SK-N-SH treated with all-trans-retinoic acid at 6 μM for 48 hours (cell line): ENCODE measurements around the gene TESMIN.

ENCODE experiments used
- ATAC-seq: fragments of 200-7000 bp; cut with Tn5 transposase; 3 replicates; pipeline ENCODE4 v1.9.1; 2020; ENCODE audit warnings: mild to moderate bottlenecking, moderate library complexity
- ARNTL ChIP-seq: fragments of 450-650 bp; formaldehyde crosslinking; IDR thresholded peaks from 2 replicates; pipeline ENCODE4 v1.5.0; 2020; ENCODE audit warnings: low read depth, mild to moderate bottlenecking, moderate library complexity, borderline replicate concordance
- CREB5 ChIP-seq: fragments of 250-450 bp; sonication (Bioruptor Pico); IDR thresholded peaks from 2 replicates; pipeline ENCODE4 v1.5.1; 2020; ENCODE audit warnings: low read depth, mild to moderate bottlenecking, moderate library complexity
- CSDC2 ChIP-seq: fragments of 250-450 bp; sonication (Bioruptor Pico); IDR thresholded peaks from 2 replicates; pipeline ENCODE4 v1.5.0; 2020; ENCODE audit warnings: mild to moderate bottlenecking, moderate library complexity
- CSRNP3 ChIP-seq: fragments of 250-450 bp; sonication (Bioruptor Pico); IDR thresholded peaks from 2 replicates; pipeline ENCODE4 v1.5.1; 2021; ENCODE audit warnings: mild to moderate bottlenecking, moderate library complexity
- ESRRG ChIP-seq: fragments of 250-450 bp; sonication (Bioruptor Pico); IDR thresholded peaks from 2 replicates; pipeline ENCODE4 v1.6.1; 2021; ENCODE audit warnings: mild to moderate bottlenecking
- ISL1 ChIP-seq: fragments of 250-450 bp; sonication (Bioruptor Pico); IDR thresholded peaks from 2 replicates; pipeline ENCODE4 v2.1.2; 2022; ENCODE audit warnings: mild to moderate bottlenecking, moderate library complexity
- OSR1 ChIP-seq: fragments of 250-450 bp; sonication (Bioruptor Pico); IDR thresholded peaks from 2 replicates; pipeline ENCODE4 v1.8.0; 2022; ENCODE audit warnings: moderate library complexity, mild to moderate bottlenecking, inconsistent platforms
- RARB ChIP-seq: fragments of 250-450 bp; sonication (Bioruptor Pico); IDR thresholded peaks from 2 replicates; pipeline ENCODE4 v1.8.0; 2021; ENCODE audit warnings: mild to moderate bottlenecking, moderate library complexity
- TCF4 ChIP-seq: fragments of 250-450 bp; sonication (Bioruptor Pico); IDR thresholded peaks from 2 replicates; pipeline ENCODE4 v1.8.0; 2021; ENCODE audit warnings: mild to moderate bottlenecking, moderate library complexity, borderline replicate concordance
- TOX ChIP-seq: fragments of 250-450 bp; sonication (Bioruptor Pico); IDR thresholded peaks from 2 replicates; pipeline ENCODE4 v1.8.0; 2021; ENCODE audit warnings: mild to moderate bottlenecking, moderate library complexity, borderline replicate concordance
- TSHZ2 ChIP-seq: fragments of 250-450 bp; sonication (Bioruptor Pico); IDR thresholded peaks from 2 replicates; pipeline ENCODE4 v1.5.0; 2020; ENCODE audit warnings: mild to moderate bottlenecking, moderate library complexity
- ZC3H10 ChIP-seq: fragments of 250-450 bp; sonication (Bioruptor Pico); IDR thresholded peaks from 2 replicates; pipeline ENCODE4 v1.5.1; 2021; ENCODE audit warnings: mild to moderate bottlenecking, moderate library complexity
- ZFP3 ChIP-seq: fragments of 250-450 bp; sonication (Bioruptor Pico); IDR thresholded peaks from 2 replicates; pipeline ENCODE4 v1.5.0; 2020; ENCODE audit warnings: mild to moderate bottlenecking, moderate library complexity
- ZNF565 ChIP-seq: fragments of 450-650 bp; formaldehyde crosslinking; conservative IDR thresholded peaks from 2 replicates; pipeline ENCODE4 v1.5.0; 2020; ENCODE audit warnings: low read depth, mild to moderate bottlenecking, moderate library complexity
- ZNF70 ChIP-seq: fragments of 450-650 bp; formaldehyde crosslinking; IDR thresholded peaks from 2 replicates; pipeline ENCODE4 v1.5.0; 2020; ENCODE audit warnings: mild to moderate bottlenecking, moderate library complexity
- TF ChIP-seq, protein P1 (sequence below): fragments of 250-450 bp; sonication (Bioruptor Pico); IDR thresholded peaks from 2 replicates; pipeline ENCODE4 v1.8.0; 2021; ENCODE audit warnings: low read depth, mild to moderate bottlenecking, moderate library complexity, borderline replicate concordance
- TF ChIP-seq, protein P2 (sequence below): fragments of 250-450 bp; sonication (Bioruptor Pico); IDR thresholded peaks from 2 replicates; pipeline ENCODE4 v1.8.0; 2020; ENCODE audit warnings: mild to moderate bottlenecking, moderate library complexity, borderline replicate concordance

Gene TESMIN

GRCh38 chr11:68715456-68716122 lies 35.7 kb downstream of the TESMIN start:
- ATAC-seq = no peak
- TF ChIP-seq ZNF565 (no peak), RARB (CRISPR knock-in tag) (no peak), ZC3H10 (CRISPR knock-in tag) (no peak), TSHZ2 (CRISPR knock-in tag) (no peak), CSRNP3 (no peak), OSR1 (CRISPR knock-in tag) (no peak), ISL1 (CRISPR knock-in tag) (no peak), TCF4 (CRISPR knock-in tag) (no peak)
- TF ChIP-seq, protein P1, sequence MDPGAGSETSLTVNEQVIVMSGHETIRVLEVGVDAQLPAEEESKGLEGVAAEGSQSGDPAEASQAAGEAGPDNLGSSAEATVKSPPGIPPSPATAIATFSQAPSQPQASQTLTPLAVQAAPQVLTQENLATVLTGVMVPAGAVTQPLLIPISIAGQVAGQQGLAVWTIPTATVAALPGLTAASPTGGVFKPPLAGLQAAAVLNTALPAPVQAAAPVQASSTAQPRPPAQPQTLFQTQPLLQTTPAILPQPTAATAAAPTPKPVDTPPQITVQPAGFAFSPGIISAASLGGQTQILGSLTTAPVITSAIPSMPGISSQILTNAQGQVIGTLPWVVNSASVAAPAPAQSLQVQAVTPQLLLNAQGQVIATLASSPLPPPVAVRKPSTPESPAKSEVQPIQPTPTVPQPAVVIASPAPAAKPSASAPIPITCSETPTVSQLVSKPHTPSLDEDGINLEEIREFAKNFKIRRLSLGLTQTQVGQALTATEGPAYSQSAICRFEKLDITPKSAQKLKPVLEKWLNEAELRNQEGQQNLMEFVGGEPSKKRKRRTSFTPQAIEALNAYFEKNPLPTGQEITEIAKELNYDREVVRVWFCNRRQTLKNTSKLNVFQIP = no peak
- TF ChIP-seq, protein P2, sequence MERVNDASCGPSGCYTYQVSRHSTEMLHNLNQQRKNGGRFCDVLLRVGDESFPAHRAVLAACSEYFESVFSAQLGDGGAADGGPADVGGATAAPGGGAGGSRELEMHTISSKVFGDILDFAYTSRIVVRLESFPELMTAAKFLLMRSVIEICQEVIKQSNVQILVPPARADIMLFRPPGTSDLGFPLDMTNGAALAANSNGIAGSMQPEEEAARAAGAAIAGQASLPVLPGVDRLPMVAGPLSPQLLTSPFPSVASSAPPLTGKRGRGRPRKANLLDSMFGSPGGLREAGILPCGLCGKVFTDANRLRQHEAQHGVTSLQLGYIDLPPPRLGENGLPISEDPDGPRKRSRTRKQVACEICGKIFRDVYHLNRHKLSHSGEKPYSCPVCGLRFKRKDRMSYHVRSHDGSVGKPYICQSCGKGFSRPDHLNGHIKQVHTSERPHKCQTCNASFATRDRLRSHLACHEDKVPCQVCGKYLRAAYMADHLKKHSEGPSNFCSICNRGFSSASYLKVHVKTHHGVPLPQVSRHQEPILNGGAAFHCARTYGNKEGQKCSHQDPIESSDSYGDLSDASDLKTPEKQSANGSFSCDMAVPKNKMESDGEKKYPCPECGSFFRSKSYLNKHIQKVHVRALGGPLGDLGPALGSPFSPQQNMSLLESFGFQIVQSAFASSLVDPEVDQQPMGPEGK (CRISPR knock-in tag) = no peak

DNA sequence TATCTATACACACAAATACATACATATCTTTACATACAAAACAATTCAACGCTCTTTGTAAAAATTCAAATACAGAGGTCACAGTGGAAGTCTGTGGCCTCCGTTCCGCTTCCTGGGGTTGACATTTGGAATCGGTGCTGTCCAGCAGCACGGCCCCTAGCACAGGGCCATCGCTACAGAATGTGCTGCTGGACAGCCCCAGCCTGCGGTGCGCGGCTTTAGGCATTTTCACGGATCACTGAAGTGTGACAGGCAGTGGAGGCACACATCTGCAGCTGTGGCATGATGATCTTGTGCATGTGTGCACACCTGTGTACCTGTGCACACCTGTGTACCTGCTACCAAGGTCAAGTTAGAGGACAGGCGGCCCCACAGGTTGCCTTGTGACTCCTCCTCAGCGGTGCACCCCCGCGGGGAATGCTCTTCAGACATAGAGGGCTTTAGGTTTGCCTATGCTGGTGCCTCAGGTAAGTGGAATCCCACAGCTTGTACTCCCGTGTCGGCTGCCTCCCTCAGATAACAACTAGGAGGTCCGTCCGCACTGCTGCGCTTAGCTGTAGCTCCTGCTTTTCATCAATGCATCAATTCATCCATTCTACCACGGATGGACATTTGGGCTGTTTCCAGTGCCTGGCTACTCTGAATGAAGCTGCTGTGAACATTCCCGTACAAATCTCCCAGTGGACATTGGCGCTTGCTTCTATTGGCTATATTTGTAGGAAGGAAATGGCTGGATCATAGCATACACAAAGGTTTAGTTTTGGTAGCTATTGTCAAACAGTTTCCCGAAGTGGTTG lies 37.1 kb downstream of the TESMIN start:
- TF ChIP-seq ZFP3 (CRISPR knock-in tag) = no peak
- no peak for TF ChIP-seq ZC3H10 (CRISPR knock-in tag)
- no peak for TF ChIP-seq CSRNP3
- TF ChIP-seq TCF4 (CRISPR knock-in tag) = no peak
- TF ChIP-seq ZNF70 = no peak
- no peak for TF ChIP-seq RARB (CRISPR knock-in tag)
- TF ChIP-seq CREB5 (CRISPR knock-in tag) = no peak
- TF ChIP-seq ARNTL = no peak
- ATAC-seq = no peak

DNA sequence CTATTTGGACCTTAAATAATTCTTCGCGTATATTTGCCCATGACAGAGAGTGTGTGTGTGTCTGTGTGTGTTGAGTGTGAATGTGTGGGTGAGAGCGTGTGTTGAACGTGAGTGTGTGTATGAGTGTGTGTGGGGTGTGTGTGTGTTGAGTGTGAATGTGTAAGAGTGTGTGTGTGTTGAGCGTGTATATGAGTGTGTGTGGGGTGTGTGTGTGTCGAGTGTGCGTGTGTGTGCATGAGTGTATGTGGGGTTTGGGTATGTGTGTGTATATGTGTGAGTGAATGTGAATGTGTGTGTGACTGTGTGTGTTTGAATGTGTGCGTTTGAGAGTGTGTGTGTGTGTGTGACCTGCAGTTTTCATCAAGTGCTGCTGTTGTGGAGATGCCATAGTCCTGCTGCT lies 40.2 kb downstream of the TESMIN start:
- ATAC-seq = no peak
- TF ChIP-seq, protein P2 (CRISPR knock-in tag) = no peak
- TF ChIP-seq TSHZ2 (CRISPR knock-in tag) (no peak), TCF4 (CRISPR knock-in tag) (no peak), CSDC2 (CRISPR knock-in tag) (no peak), ZC3H10 (CRISPR knock-in tag) (no peak), CSRNP3 (no peak), ESRRG (no peak), OSR1 (CRISPR knock-in tag) (no peak), TOX (CRISPR knock-in tag) (no peak), ARNTL (no peak)
